Keratinocyte (primary cell): ENCODE measurements around the gene ASPHD2. TPM values are rescaled to one million over a fixed set of nuclear protein-coding genes. Genes with fewer than 3 reads are reported as not detected.

Source experiments
- DNase-seq: peaks from one replicate; pipeline ENCODE4 v3.0.0-alpha.2; 2011; ENCODE audit warnings: low read depth, missing footprints, low spot score
- FAIRE-seq: peaks from 2 replicates; lab custom pipeline; 2011; peaks lifted over from hg19 to GRCh38; lab: Jason Lieb, UNC
- H2AFZ ChIP-seq: 2 replicates; pipeline ENCODE4 v1.6.0; 2012; ENCODE audit warnings: low read length, control low read depth, inconsistent platforms; ENCODE audit not compliant: control insufficient read depth
- H3K27ac ChIP-seq: 2 replicates; pipeline ENCODE4 v1.5.1; 2011; ENCODE audit warnings: low read length; ENCODE audit not compliant: control insufficient read depth, insufficient read depth
- H3K27me3 ChIP-seq: 3 replicates; pipeline ENCODE4 v1.6.0; 2011; ENCODE audit warnings: low read length; ENCODE audit not compliant: control insufficient read depth, insufficient read depth; ENCODE audit errors: extremely low read depth
- H3K36me3 ChIP-seq, 2 experiments: 2 replicates in 1 of 2; 3 replicates in 1 of 2; pipeline ENCODE4 v1.5.1; 2011; ENCODE audit warnings: low read length in 2 of 2, mild to moderate bottlenecking in 1 of 2; ENCODE audit not compliant: control insufficient read depth in 2 of 2, insufficient read depth in 2 of 2; ENCODE audit errors: extremely low read depth in 1 of 2
- H3K4me1 ChIP-seq: 3 replicates; pipeline ENCODE4 v1.5.1; 2011; ENCODE audit warnings: low read length; ENCODE audit not compliant: control insufficient read depth, insufficient read depth; ENCODE audit errors: extremely low read depth
- H3K4me2 ChIP-seq: 3 replicates; pipeline ENCODE4 v1.6.0; 2011; ENCODE audit warnings: low read depth, low read length; ENCODE audit not compliant: control insufficient read depth, insufficient read depth; ENCODE audit errors: extremely low read depth
- H3K4me3 ChIP-seq, 3 experiments: fragments of 200-600 bp in 1 of 3; sonication (generic) in 1 of 3; 2 replicates in 2 of 3; 3 replicates in 1 of 3; pipeline ENCODE4 v1.5.1; 2011 to 2016; ENCODE audit warnings: low read length in 3 of 3, mild to moderate bottlenecking in 3 of 3, control low read depth in 2 of 3, inconsistent platforms in 1 of 3, low read depth in 1 of 3, mixed read lengths in 1 of 3, mixed run types in 1 of 3, moderate library complexity in 1 of 3; ENCODE audit not compliant: control insufficient read depth in 2 of 3, insufficient read depth in 2 of 3; ENCODE audit errors: extremely low read depth in 1 of 3
- H3K79me2 ChIP-seq: 2 replicates; pipeline ENCODE4 v1.6.0; 2012; ENCODE audit warnings: low read length; ENCODE audit not compliant: control insufficient read depth, insufficient read depth
- H3K9ac ChIP-seq: 3 replicates; pipeline ENCODE4 v1.6.0; 2011; ENCODE audit warnings: low read length; ENCODE audit not compliant: control insufficient read depth, insufficient read depth; ENCODE audit errors: extremely low read depth
- H3K9me1 ChIP-seq: 3 replicates; pipeline ENCODE4 v1.6.0; 2011; ENCODE audit warnings: low read length; ENCODE audit not compliant: control insufficient read depth, insufficient read depth; ENCODE audit errors: extremely low read depth
- H3K9me3 ChIP-seq: 2 replicates; pipeline ENCODE4 v1.5.1; 2012; ENCODE audit warnings: low read depth, low read length; ENCODE audit not compliant: control insufficient read depth
- H4K20me1 ChIP-seq: 3 replicates; pipeline ENCODE4 v1.6.0; 2011; ENCODE audit warnings: low read length; ENCODE audit not compliant: control insufficient read depth, insufficient read depth; ENCODE audit errors: extremely low read depth
- CTCF ChIP-seq, 3 experiments: IDR thresholded peaks in 1 of 3; conservative IDR thresholded peaks in 1 of 3; optimal IDR thresholded peaks in 1 of 3; 2 replicates in 2 of 3; 3 replicates in 1 of 3; pipeline versions ENCODE3 to v1.5.1; 2011; ENCODE audit warnings: low read length in 3 of 3, mild to moderate bottlenecking in 3 of 3, moderate library complexity in 2 of 3, control low read depth in 1 of 3, inconsistent platforms in 1 of 3; ENCODE audit not compliant: insufficient read depth in 2 of 3; ENCODE audit errors: extremely low read depth in 1 of 3
- EZH2 ChIP-seq: IDR thresholded peaks from one replicate; pipeline ENCODE4 v1.6.1; 2012; ENCODE audit warnings: inconsistent platforms, mild to moderate bottlenecking, low read length, moderate library complexity
- dilution Hi-C: fragments of 300-500 bp; cut with MboI; formaldehyde crosslinking; loops from one replicate; pipeline ENCODE4 v1.7.0; 2020; ENCODE audit warnings: low sequenced_read_pairs; ENCODE audit not compliant: extremely low pct_ligation_motif_present
- polyA plus RNA-seq, 5 experiments: library from polyadenylated mRNA; depleted of rRNA in 3 of 5; stranded (reverse) in 3 of 5; stranded (forward) in 1 of 5; unstranded in 1 of 5; fragments of >200 nt; gene quantifications; 1 replicate in 1 of 5; 2 replicates in 3 of 5; 3 replicates in 1 of 5; pipeline versions ENCODE4 v1.2.1 to v1.2.3, GENCODE V29; 2011 to 2012; ENCODE audit warnings: missing spikeins in 2 of 5, low read depth in 1 of 5, low replicate concordance in 1 of 5

The ASPHD2 gene
- polyA plus RNA-seq, 1 donor (not counting 4 experiments of a cell fraction or from before 2014, with no cell fraction given) = 3.5 TPM

DNA sequence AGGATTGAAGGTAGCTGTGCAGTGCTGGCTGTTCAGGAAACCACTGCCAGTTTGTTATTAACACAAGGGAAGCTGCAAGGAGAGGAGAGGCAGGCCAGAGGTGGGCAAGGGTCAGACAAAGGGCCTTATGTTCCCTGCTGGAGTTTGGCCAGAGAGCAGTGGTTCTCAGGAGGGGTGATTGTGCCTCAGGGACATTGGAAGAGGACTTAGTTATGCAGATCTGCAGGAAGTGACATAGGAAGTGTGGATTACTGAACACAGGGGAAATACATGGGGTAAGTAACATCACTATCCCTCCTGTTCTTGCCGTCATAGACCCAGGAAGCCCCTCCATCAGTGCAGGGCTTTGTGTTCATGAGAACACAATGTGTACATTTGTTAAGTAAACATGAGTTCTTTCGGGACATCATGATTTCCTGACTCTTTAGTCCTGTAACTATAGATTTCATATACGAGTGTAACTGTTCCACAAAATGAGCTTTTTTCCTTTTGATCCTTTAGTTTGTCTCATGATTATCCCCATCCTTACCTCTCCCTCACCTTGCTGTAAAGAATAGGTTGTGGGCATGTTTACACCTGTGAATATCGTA, 60.5 kb downstream of the ASPHD2 start:
- no peak overlapping the region for H3K4me2 ChIP-seq
- no peak overlapping the region for H3K4me3 ChIP-seq
- H4K20me1 ChIP-seq = no peaks in the 10 kb centered on the region
- no peaks in the 10 kb centered on the region for H3K27me3 ChIP-seq
- H2AFZ ChIP-seq = no peak overlapping the region
- H3K79me2 ChIP-seq = peaks cover 24% of the 10 kb centered on the region
- H3K9me1 ChIP-seq = no peaks in the 10 kb centered on the region
- no peak overlapping the region for H3K9ac ChIP-seq
- FAIRE-seq (no peak), DNase-seq (no peak)
- dilution Hi-C loops = no loop called here
- no peak overlapping the region for H3K27ac ChIP-seq
- TF ChIP-seq EZH2 (no peak), CTCF (optimal IDR thresholded peaks at IDR 0.05 in 1 of 3, IDR thresholded peaks at IDR 0.05 in 1 of 3, conservative IDR thresholded peaks at IDR 0.05 in 1 of 3; ENCODE audit: extremely low read depth in 1 of 3, insufficient read depth in 2 of 3, low read length in 3 of 3) (no peak)
- peaks cover 36% of the 10 kb centered on the region for H3K4me1 ChIP-seq
- no peaks in the 10 kb centered on the region for H3K9me3 ChIP-seq
- peaks cover 23 to 44% of the 10 kb centered on the region in 2 experiments for H3K36me3 ChIP-seq

DNA sequence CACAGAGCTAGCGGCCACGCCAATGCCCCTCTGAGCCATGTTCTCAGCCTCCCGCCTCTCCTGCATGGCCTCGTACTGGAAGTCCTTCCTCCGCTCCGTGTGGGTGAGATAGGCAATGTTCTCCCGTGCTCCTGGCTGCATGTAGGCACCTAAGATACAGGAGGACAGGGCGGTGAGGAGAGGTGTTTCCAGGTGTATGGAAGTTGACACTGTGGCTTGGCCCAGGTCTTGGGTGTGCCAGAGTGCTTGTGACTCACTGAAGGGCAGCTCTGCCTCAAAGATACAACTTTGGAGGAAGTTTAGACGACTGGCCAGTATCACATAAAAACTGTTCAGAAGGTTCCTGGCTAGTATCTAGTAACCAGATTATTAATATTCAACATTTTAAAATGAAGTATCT, 63.2 kb downstream of the ASPHD2 start:
- H3K4me3 ChIP-seq = no peak overlapping the region
- TF ChIP-seq CTCF (optimal IDR thresholded peaks at IDR 0.05 in 1 of 3, IDR thresholded peaks at IDR 0.05 in 1 of 3, conservative IDR thresholded peaks at IDR 0.05 in 1 of 3; ENCODE audit: extremely low read depth in 1 of 3, insufficient read depth in 2 of 3, low read length in 3 of 3) (no peak), EZH2 (no peak)
- H4K20me1 ChIP-seq = no peaks in the 10 kb centered on the region
- H3K4me1 ChIP-seq = peaks cover 24% of the 10 kb centered on the region
- H3K9ac ChIP-seq = no peak overlapping the region
- no peak overlapping the region for H2AFZ ChIP-seq
- no peaks in the 10 kb centered on the region for H3K9me3 ChIP-seq
- no peak for FAIRE-seq
- no peaks in the 10 kb centered on the region for H3K9me1 ChIP-seq
- no peak overlapping the region for H3K4me2 ChIP-seq
- dilution Hi-C loops = no loop called here
- no peaks in the 10 kb centered on the region for H3K27me3 ChIP-seq
- no peak for DNase-seq
- H3K79me2 ChIP-seq = peaks cover 6% of the 10 kb centered on the region
- H3K27ac ChIP-seq = peak overlapping the region; percentile 88
- H3K36me3 ChIP-seq = peaks cover 39 to 57% of the 10 kb centered on the region in 2 experiments
